PC-3 (cell line): ENCODE data around the gene CP.

Source experiments
- CTCF ChIP-seq: fragments of 300-600 bp; sonication (generic); conservative IDR thresholded peaks from 2 replicates; pipeline ENCODE4 v1.5.1; 2017; ENCODE audit warnings: antibody characterized with exemption, low read depth, mild to moderate bottlenecking, low read length
- EZH2 ChIP-seq: fragments of 300-600 bp; sonication (generic); IDR thresholded peaks from one replicate; pipeline ENCODE4 v1.6.1; 2017; ENCODE audit warnings: antibody characterized with exemption, mild to moderate bottlenecking, low read length; ENCODE audit not compliant: unreplicated experiment
- EZH2phosphoT487 ChIP-seq: fragments of 300-600 bp; sonication (generic); IDR thresholded peaks from 2 replicates; pipeline ENCODE4 v1.6.1; 2018; ENCODE audit warnings: mild to moderate bottlenecking, antibody characterized with exemption, low read length, borderline replicate concordance

- TF ChIP-seq CTCF (no peak), EZH2phosphoT487 (no peak), EZH2 (no peak)
Measured at GRCh38 chr3:149174901-149175300, 46.7 kb downstream of the CP start.
